22Rv1 (cell line): ENCODE results near the gene KRT32.

Source experiments
- H3K27ac ChIP-seq: fragments of 450-650 bp; 2 replicates; pipeline ENCODE4 v1.5.1; 2017
- ZFX ChIP-seq: fragments of 450-650 bp; IDR thresholded peaks from 2 replicates; pipeline ENCODE4 v1.6.1; 2017; ENCODE audit warnings: antibody characterized with exemption, borderline replicate concordance
- TF ChIP-seq, protein P1 (sequence below): fragments of 450-650 bp; IDR thresholded peaks from 2 replicates; pipeline ENCODE4 v1.5.1; 2017; ENCODE audit warnings: mild to moderate bottlenecking

The KRT32 gene

DNA sequence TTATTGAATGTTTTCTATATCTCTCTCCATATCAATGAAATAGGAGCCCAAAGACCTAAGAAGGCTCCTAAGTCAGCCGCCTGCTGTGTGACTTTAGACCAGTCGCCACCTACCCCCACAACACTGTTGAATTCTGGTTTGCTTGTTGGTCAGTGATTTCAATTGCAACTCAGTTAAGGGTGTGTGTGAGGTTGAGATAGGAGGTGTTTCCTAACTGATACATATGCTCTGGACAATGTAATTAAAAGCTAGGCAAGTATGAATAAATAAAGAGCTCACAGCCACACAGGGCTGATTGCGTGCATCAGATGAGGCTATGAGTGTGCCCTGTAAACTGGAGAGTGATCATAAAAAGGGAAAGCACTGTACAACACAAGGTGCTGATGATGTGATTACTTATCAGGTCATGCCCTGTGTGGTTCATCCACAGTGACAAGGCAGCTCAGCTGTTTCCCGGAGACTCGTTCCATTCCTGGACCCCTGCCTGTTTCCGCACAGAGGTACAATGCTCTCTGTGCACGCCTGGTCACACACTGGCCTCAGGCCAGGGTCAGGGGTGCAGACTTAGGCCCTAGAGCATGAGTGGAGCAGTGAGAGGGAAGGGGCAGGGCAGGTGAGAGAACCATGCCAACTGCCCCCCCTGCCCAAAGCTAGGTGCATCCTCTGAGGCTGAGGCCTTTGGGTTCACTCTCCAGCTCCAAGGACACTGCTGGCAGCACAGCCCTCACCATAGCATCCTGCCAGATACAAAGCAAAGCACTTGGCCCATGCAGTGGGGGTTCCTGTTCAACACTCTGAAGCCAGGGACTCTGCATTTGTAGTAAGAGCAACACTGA, 17.0 kb upstream of the KRT32 start:
- no peak for TF ChIP-seq ZFX
- TF ChIP-seq, protein P1, sequence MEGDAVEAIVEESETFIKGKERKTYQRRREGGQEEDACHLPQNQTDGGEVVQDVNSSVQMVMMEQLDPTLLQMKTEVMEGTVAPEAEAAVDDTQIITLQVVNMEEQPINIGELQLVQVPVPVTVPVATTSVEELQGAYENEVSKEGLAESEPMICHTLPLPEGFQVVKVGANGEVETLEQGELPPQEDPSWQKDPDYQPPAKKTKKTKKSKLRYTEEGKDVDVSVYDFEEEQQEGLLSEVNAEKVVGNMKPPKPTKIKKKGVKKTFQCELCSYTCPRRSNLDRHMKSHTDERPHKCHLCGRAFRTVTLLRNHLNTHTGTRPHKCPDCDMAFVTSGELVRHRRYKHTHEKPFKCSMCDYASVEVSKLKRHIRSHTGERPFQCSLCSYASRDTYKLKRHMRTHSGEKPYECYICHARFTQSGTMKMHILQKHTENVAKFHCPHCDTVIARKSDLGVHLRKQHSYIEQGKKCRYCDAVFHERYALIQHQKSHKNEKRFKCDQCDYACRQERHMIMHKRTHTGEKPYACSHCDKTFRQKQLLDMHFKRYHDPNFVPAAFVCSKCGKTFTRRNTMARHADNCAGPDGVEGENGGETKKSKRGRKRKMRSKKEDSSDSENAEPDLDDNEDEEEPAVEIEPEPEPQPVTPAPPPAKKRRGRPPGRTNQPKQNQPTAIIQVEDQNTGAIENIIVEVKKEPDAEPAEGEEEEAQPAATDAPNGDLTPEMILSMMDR, result no peak
- H3K27ac ChIP-seq, result no peak overlapping the region

GRCh38 chr17:41483531-41483930, 16.3 kb upstream of the KRT32 start:
- H3K27ac ChIP-seq, result no peak overlapping the region
- no peak for TF ChIP-seq ZFX
- TF ChIP-seq, protein P1, result no peak

GRCh38 chr17:41481036-41481435, 13.8 kb upstream of the KRT32 start, which contains the start of gene KRT35:
Gene KRT35 (minus strand): TSS chr17:41481151. CDS start chr17:41481097, 54 bp downstream.
- TF ChIP-seq, protein P1, result no peak
- no peak for TF ChIP-seq ZFX
- no peak within 1 kb of the TSS for H3K27ac ChIP-seq

- TF ChIP-seq, protein P1, result no peak
- no peak for TF ChIP-seq ZFX
- no peak overlapping the region for H3K27ac ChIP-seq
Measured at GRCh38 chr17:41480581-41480980, 13.4 kb upstream of the KRT32 start.

DNA sequence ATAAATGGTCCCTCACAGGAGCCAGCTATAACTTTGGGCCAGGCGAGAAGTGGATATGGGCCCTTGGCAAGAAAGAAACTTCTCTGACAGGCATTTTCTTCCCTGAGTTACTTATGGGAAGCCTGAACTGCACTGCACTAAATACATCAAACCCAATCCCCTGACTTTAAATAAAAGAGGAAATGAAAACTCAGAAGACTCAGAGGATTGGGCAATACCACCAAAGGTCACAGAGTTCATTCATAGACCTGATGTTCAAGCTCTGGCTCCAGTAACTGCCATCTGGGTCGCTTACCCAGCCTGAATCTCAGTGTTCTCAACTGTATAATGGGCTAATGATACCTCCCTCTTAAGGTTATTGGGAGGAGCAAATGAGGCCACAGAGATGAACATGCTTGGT, 12.9 kb upstream of the KRT32 start:
- no peak overlapping the region for H3K27ac ChIP-seq
- TF ChIP-seq, protein P1, result no peak

- no peak overlapping the region for H3K27ac ChIP-seq
- no peak for TF ChIP-seq ZFX
- TF ChIP-seq, protein P1, result no peak
Measured at GRCh38 chr17:41478237-41478636, 11.1 kb upstream of the KRT32 start.
